Measurements from ENCODE around the gene TUBA1C. TPM values are rescaled to one million over a fixed set of nuclear protein-coding genes. Genes with fewer than 3 reads are reported as not detected.
"Not testable (repeated sequence)": the region's sequence is repeated elsewhere in the genome, so short reads cannot be mapped to it uniquely, and the experiment has no call there.

The TUBA1C gene
- total RNA-seq, 1 donor from 2014 or later = 86.2 TPM

DNA sequence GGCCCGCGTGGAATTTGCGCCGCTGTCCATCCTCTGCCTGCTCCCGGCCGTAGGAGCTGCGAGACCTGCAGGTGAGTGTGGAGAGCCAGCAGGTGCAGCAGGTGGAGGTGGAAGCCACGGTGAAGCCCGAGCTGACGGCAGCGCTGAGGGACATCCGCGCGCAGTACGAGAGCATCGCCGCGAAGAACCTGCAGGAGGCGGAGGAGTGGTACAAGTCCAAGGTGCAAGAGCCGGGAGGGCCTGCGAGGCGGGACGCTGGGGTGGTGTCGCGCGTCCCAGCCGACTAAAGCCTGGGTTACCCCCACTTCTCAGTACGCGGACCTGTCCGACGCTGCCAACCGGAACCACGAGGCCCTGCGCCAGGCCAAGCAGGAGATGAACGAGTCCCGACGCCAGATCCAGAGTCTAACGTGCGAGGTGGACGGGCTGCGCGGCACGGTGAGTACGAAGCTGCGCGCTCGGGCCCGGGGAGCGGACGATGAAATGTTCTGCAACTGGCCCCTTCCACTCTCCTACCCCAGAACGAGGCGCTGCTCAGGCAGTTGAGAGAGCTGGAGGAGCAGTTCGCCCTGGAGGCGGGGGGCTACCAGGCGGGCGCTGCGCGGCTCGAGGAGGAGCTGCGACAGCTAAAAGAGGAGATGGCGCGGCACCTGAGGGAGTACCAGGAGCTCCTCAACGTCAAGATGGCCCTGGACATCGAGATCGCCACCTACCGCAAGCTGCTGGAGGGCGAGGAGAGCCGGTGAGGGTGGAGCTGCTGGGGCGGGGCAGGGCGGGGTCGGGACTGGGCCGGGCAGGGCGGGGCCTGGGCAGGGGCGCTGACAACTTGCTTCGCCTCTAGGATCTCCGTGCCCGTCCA lies 32.2 kb downstream of the TUBA1C start:
- intact Hi-C loops (cut with DNase I) = no loop called here
- ATAC-seq = no peak
- DNase-seq (ENCODE audit: missing footprints) = no peak

GRCh38 chr12:49297695-49298060 lies 32.8 kb downstream of the TUBA1C start:
- no peak for ATAC-seq
- DNase-seq (ENCODE audit: missing footprints) = no peak
- intact Hi-C loops (cut with DNase I) = no loop called here

DNA sequence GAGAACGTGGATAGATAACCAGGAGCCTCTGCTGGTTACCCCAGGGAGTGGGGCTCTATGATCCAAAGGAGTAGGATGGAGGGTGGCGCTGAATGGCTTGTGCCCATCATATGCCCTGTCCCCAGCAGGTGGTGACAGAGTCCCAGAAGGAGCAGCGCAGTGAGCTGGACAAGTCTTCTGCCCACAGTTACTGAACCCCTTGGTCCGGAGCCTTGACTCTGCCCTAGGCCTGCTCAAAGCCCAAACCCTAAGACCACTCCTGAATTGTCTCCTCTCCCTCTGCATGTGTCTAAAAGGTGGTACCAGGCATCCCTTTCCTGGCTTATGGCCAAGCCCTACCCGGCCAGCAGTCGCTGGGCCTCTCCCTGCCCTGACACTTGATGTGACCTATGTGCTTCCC lies 33.3 kb downstream of the TUBA1C start:
- intact Hi-C loops (cut with DNase I) = no loop called here
- no peak for ATAC-seq
- DNase-seq (ENCODE audit: missing footprints) = no peak

DNA sequence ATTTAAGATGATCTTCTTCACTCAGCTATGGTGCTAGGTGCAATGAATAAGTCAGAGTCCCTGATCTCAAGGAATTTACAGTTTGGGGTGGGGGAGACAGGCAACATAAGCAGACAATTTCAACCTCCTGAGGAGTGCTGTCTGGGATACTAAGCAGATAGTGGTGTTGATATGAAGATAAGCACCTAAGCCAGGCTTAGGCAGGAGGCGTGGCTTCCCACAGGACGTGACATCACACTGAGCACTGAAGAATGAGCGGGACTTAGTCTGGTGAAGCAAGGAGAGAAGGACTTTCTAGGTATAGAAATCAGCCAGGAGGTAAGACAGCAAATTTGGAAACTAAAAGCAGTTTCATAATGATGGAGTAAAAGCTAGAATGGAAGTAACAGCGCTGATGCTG lies 36.9 kb downstream of the TUBA1C start:
- no peak for DNase-seq (ENCODE audit: missing footprints)
- no peak for ATAC-seq
- intact Hi-C loops (cut with DNase I) = no loop called here

- DNase-seq (ENCODE audit: missing footprints) (no peak), ATAC-seq (no peak)
- intact Hi-C loops (cut with DNase I) = no loop called here
These were observed 39.3 kb downstream of the TUBA1C start for GRCh38 chr12:49304161-49304560.

DNA sequence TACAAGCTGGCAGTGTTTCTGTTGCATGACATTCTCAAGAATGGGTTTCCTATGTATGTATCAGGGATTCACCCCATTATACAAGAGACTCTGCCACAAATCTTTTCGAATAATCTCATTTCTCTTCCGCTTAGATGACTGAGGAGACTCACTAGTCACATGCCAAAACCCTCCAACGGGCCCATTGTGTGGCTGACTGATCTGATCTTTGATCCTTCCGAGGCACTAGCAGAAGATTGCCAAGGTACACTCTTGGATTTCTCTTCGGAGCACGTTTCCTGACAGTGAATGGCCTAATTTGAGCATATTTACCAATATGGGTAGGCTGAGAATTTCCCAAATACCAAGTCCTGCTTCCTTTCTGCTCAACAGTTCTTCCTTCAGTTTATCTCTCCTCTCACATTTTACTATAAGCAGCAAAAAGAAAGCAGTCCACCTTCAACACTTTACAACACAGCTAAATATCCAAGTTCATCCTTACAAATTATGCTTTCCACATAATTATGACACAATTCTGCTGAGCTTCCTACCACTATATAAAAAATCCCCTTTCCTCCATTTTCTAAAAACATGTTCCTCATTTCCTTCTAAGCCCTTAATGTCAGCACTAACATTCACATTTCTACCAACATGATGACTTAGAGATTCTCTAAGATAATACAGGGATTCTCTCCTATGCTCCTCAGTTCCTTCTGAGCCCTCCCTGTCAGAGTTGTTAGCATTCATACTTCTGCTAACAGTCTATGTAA lies 41.1 kb downstream of the TUBA1C start:
- intact Hi-C loops (cut with DNase I) = no loop called here
- no peak for DNase-seq (ENCODE audit: missing footprints)
- ATAC-seq = no peak

GRCh38 chr12:49309386-49309785 lies 44.5 kb downstream of the TUBA1C start:
- intact Hi-C loops (cut with DNase I) = no loop called here
- DNase-seq (ENCODE audit: missing footprints) = no peak
- ATAC-seq = no peak

DNA sequence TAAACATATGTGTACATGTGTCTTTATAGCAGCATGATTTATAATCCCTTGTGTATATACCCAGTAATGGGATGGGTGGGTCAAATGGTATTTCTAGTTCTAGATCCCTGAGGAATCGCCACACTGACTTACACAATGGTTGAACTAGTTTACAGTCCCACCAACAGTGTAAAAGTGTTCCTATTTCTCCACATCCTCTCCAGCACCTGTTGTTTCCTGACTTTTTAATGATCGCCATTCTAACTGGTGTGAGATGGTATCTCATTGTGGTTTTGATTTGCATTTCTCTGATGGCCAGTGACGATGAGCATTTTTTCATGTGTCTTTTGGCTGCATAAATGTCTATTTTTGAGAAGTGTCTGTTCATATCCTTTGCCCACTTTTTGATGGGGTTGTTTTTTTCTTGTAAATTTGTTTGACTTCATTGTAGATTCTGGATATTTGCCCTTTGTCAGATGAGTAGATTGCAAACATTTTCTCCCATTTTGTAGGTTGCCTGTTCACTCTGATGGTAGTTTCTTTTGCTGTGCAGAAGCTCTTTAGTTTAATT lies 45.6 kb downstream of the TUBA1C start:
- intact Hi-C loops (cut with DNase I); ATAC-seq; DNase-seq (ENCODE audit: missing footprints): not testable (repeated sequence)

GRCh38 chr12:49314811-49315210 lies 49.9 kb downstream of the TUBA1C start:
- no peak for ATAC-seq
- intact Hi-C loops (cut with DNase I) = no loop called here
- DNase-seq (ENCODE audit: missing footprints) = no peak

- DNase-seq (ENCODE audit: missing footprints); ATAC-seq; intact Hi-C loops (cut with DNase I): not testable (repeated sequence)
These were observed 52.2 kb downstream of the TUBA1C start for GRCh38 chr12:49317118-49317517.

GRCh38 chr12:49320411-49321103 lies 55.7 kb downstream of the TUBA1C start:
- DNase-seq (ENCODE audit: missing footprints); intact Hi-C loops (cut with DNase I); ATAC-seq: not testable (repeated sequence)

DNA sequence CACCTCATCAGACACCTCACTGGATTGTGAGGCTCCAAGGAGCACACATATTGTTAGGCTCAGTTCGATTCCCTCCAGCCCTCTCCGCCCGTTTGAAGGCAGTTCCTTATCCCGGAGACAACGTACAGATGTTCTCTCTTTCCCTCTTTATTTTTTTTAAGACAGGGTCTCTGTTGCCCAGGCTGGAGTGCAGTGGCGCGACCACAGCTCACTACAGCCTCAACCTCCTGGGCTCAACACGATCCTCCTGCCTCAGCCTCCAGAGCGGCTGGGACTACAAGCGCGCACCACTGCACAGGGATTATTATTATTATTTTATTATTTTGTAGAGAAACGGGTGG lies 57.5 kb downstream of the TUBA1C start:
- intact Hi-C loops (cut with DNase I) = no loop called here
- ATAC-seq = no peak
- no peak for DNase-seq (ENCODE audit: missing footprints)

DNA sequence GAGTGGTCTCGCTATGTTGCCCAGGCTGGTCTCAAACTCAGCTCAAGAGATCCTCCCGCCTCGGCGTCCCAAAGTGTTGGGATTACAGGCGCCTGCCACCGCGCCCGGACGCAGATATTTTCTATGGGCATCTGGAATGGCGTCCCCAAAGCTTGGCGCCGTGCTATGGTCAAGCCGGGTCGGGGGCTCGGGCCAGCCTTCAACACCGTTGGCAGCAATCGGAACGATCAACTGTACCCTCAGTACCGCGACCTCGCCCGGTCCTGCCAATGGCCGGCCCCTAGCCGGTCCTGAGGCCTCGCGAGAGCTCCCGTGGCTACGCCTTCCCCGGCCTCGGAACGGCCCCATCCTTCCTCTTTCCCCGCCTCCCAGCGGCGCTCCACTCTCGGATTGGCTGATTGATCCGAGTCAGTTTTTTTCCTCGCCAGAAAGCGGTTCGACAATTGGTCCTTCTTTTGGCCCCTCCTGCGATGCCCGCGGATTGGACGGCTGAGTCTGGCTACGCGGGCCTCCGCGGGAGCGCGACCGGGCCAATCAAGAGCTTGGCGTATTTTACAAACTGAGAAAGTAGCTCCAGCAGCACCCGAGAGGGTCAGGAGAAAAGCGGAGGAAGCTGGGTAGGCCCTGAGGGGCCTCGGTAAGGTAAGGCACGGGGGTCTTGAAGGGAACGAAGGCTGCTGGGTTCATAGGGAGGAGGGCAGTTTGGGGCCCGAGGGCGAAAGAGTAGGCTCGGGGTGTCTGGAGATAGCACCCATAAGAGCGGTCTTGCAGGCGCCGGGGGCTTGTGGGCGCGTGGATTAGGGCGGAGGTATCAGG lies 58.0 kb downstream of the TUBA1C start, which contains the start of gene TROAP:
TSS of gene TROAP (plus strand) at position 548 of the 816 bp plus-strand sequence. CDS start 354 bp downstream, outside the sequence.
- ATAC-seq = peak; percentile 100
- intact Hi-C loops (cut with DNase I) = no loop called here
- peak; percentile 98 for DNase-seq (ENCODE audit: missing footprints)

DNA sequence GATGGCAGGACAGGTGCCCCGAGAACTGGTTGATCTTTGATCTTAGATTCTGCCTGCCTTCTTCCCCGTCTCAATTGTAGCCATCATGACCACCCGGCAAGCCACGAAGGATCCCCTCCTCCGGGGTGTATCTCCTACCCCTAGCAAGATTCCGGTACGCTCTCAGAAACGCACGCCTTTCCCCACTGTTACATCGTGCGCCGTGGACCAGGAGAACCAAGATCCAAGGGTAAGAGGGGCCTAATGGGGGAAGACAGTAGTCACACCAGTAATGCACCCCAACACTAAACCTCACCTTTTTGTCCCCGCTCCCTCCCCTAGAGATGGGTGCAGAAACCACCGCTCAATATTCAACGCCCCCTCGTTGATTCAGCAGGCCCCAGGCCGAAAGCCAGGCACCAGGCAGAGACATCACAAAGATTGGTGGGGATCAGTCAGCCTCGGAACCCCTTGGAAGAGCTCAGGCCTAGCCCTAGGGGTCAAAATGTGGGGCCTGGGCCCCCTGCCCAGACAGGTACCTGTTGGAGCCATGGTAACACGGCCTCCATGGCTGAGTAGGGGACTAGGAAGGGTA lies 58.7 kb downstream of the TUBA1C start:
- intact Hi-C loops (cut with DNase I) = no loop called here
- ATAC-seq = no peak
- no peak for DNase-seq (ENCODE audit: missing footprints)
